GM12878 (cell line): ENCODE data around the gene DCP1B. TPM values are rescaled to one million over a fixed set of nuclear protein-coding genes. Genes with fewer than 3 reads are reported as not detected.

Source experiments
- ATAC-seq: fragments of 200-7000 bp; cut with Tn5 transposase; 3 replicates; pipeline ENCODE4 v1.9.1; 2020; ENCODE audit warnings: mild to moderate bottlenecking, moderate library complexity
- BruUV-seq: library from RNA; stranded (reverse); fragments of 400-500 nt; replicated peaks from 2 replicates; lab custom pipeline; 2021; lab: Mats Ljungman, UMichigan
- CTCF ChIA-PET: fragments of 300-600 bp; sonication (Branson Sonifier 250); formaldehyde crosslinking; extraction: SDS; loops from one replicate; lab custom pipeline; 2021; ENCODE audit warnings: inconsistent platforms; lab: Yijun Ruan, JAX
- POLR2A ChIA-PET: fragments of 350-600 bp; formaldehyde crosslinking; extraction: SDS; loops from one replicate; lab custom pipeline; 2021; ENCODE audit warnings: inconsistent platforms; lab: Charles Lee
- RAD21 ChIA-PET: fragments of 300-600 bp; sonication (Branson Sonifier 250); formaldehyde crosslinking; loops from one replicate; lab custom pipeline; 2023; ENCODE audit warnings: antibody characterized with exemption; ENCODE audit not compliant: unreplicated experiment; lab: Charles Lee
- SMC1A ChIA-PET: fragments of 300-600 bp; sonication (Branson Sonifier 250); formaldehyde crosslinking; loops from one replicate; lab custom pipeline; 2023; ENCODE audit not compliant: unreplicated experiment, uncharacterized antibody; lab: Charles Lee
- DNase-seq: peaks from one replicate; pipeline ENCODE4 v3.0.0-alpha.2; 2011; ENCODE audit warnings: low read depth, low spot score
- FAIRE-seq: peaks from 3 replicates; lab custom pipeline; 2011; peaks lifted over from hg19 to GRCh38; lab: Jason Lieb, UNC
- H2AFZ ChIP-seq: 2 replicates; pipeline ENCODE4 v1.6.0; 2011; ENCODE audit warnings: low read depth, low read length, control low read depth; ENCODE audit not compliant: control insufficient read depth
- H3K27ac ChIP-seq: 2 replicates; pipeline ENCODE4 v1.5.1; 2011; ENCODE audit warnings: control low read depth; ENCODE audit not compliant: control insufficient read depth, insufficient read depth
- H3K27me3 ChIP-seq, 2 experiments: replicated peaks in 1 of 2; 2 replicates each; pipeline versions ENCODE4 v1.6.0 to v1.6.1; 2011; ENCODE audit warnings: low read length in 1 of 2; ENCODE audit not compliant: control insufficient read depth in 2 of 2, insufficient read depth in 2 of 2
- H3K36me3 ChIP-seq, 2 experiments: 2 replicates each; pipeline ENCODE4 v1.5.1; 2011; ENCODE audit warnings: low read length in 1 of 2; ENCODE audit not compliant: control insufficient read depth in 2 of 2, insufficient read depth in 2 of 2
- H3K4me1 ChIP-seq: 2 replicates; pipeline ENCODE4 v1.6.1; 2011; ENCODE audit warnings: mild to moderate bottlenecking, low read length, moderate library complexity, mixed read lengths; ENCODE audit not compliant: control insufficient read depth, insufficient read depth
- H3K4me2 ChIP-seq: 2 replicates; pipeline ENCODE4 v1.6.0; 2011; ENCODE audit warnings: control low read depth; ENCODE audit not compliant: control insufficient read depth, insufficient read depth
- H3K4me3 ChIP-seq: fragments of 200-600 bp; sonication (generic); 2 replicates; pipeline ENCODE4 v1.5.1; 2016
- H3K79me2 ChIP-seq: 2 replicates; pipeline ENCODE4 v1.6.0; 2011; ENCODE audit warnings: low read length; ENCODE audit not compliant: control insufficient read depth, insufficient read depth
- H3K9ac ChIP-seq: 2 replicates; pipeline ENCODE4 v1.8.0; 2011; ENCODE audit warnings: low read length, control low read depth, mixed read lengths; ENCODE audit not compliant: control insufficient read depth, insufficient read depth
- H3K9me3 ChIP-seq: replicated peaks from 3 replicates; pipeline ENCODE4 v1.5.1; 2011; ENCODE audit warnings: mild to moderate bottlenecking, low read length; ENCODE audit not compliant: control insufficient read depth, insufficient read depth
- H4K20me1 ChIP-seq: 2 replicates; pipeline ENCODE4 v1.6.0; 2011; ENCODE audit not compliant: control insufficient read depth, insufficient read depth
- BACH1 ChIP-seq: fragments of 450-650 bp; IDR thresholded peaks from 2 replicates; pipeline ENCODE4 v1.6.1; 2017; ENCODE audit warnings: mild to moderate bottlenecking, borderline replicate concordance
- BCL11A ChIP-seq: IDR thresholded peaks from 2 replicates; pipeline ENCODE4 v1.6.1; 2011; ENCODE audit warnings: low read depth, low read length
- BRCA1 ChIP-seq: IDR thresholded peaks from 2 replicates; pipeline ENCODE4 v1.6.1; 2011; ENCODE audit warnings: low read depth, low read length, improper control_type of control experiment
- CBX5 ChIP-seq: sonication (generic); IDR thresholded peaks from 2 replicates; pipeline ENCODE4 v1.6.1; 2016; ENCODE audit warnings: low read depth, moderate library complexity, mild to moderate bottlenecking, inconsistent platforms
- CHD2 ChIP-seq: IDR thresholded peaks from 2 replicates; pipeline ENCODE4 v1.6.1; 2011; ENCODE audit warnings: low read depth, low read length, improper control_type of control experiment, borderline replicate concordance
- ELK1 ChIP-seq: IDR thresholded peaks from 2 replicates; pipeline ENCODE4 v1.6.1; 2012; ENCODE audit warnings: low read depth, low read length, improper control_type of control experiment
- GABPA ChIP-seq: IDR thresholded peaks from 2 replicates; pipeline ENCODE4 v1.6.1; 2014; ENCODE audit warnings: antibody characterized with exemption, low read depth, mild to moderate bottlenecking, inconsistent platforms
- KAT2A ChIP-seq: conservative IDR thresholded peaks from 2 replicates; pipeline ENCODE4 v1.6.1; 2011; ENCODE audit warnings: low read depth, low read length; ENCODE audit not compliant: control insufficient read depth
- PAX5 ChIP-seq: IDR thresholded peaks from 2 replicates; pipeline ENCODE4 v1.6.1; 2011; ENCODE audit warnings: low read depth, low read length, borderline replicate concordance
- RELA ChIP-seq: fragments of 450-650 bp; IDR thresholded peaks from 2 replicates; pipeline ENCODE4 v1.8.0; 2014; ENCODE audit warnings: borderline replicate concordance; ENCODE audit not compliant: partially characterized antibody
- RFX5 ChIP-seq: IDR thresholded peaks from 2 replicates; pipeline ENCODE4 v1.6.1; 2011; ENCODE audit warnings: low read depth, low read length, improper control_type of control experiment
- SMC3 ChIP-seq: IDR thresholded peaks from 2 replicates; pipeline ENCODE4 v1.6.1; 2011; ENCODE audit warnings: low read length, improper control_type of control experiment, borderline replicate concordance
- SRF ChIP-seq, 2 experiments: IDR thresholded peaks; 2 replicates each; pipeline ENCODE4 v1.6.1; 2011; ENCODE audit warnings: low read depth in 2 of 2, low read length in 2 of 2, mild to moderate bottlenecking in 1 of 2, moderate library complexity in 1 of 2
- YBX1 ChIP-seq: fragments of 450-650 bp; IDR thresholded peaks from 2 replicates; pipeline ENCODE4 v1.6.1; 2016; ENCODE audit warnings: antibody characterized with exemption
- ZBTB4 ChIP-seq: fragments of 450-650 bp; formaldehyde crosslinking; IDR thresholded peaks from 2 replicates; pipeline ENCODE4 v1.4.0; 2022; ENCODE audit warnings: mild to moderate bottlenecking, moderate library complexity
- ZNF274 ChIP-seq: IDR thresholded peaks from one replicate; pipeline ENCODE4 v1.8.0; 2011; ENCODE audit not compliant: insufficient read length, insufficient read depth
- WGBS: methylation state at CpG from one replicate; pipeline ENCODE4 v1.1.6; 2016; ENCODE audit warnings: low lambda C conversion rate; ENCODE audit not compliant: insufficient replicate concordance, insufficient coverage; ENCODE audit errors: missing lambda C conversion rate; 5-methylcytosine and 5-hydroxymethylcytosine counted together
- in situ Hi-C: fragments of 300-500 bp; cut with MboI; formaldehyde crosslinking; loops from 9 replicates; pipeline ENCODE4 v1.14.3; 2018; ENCODE audit warnings: mixed read lengths
- intact Hi-C: fragments of 100-400 bp; cut with micrococcal nuclease; formaldehyde crosslinking; loops from one replicate; pipeline ENCODE4 v1.14.2; 2022; ENCODE audit not compliant: unreplicated experiment
- polyA plus RNA-seq, 11 experiments: library from polyadenylated mRNA; depleted of rRNA in 4 of 11; unstranded in 6 of 11; stranded (reverse) in 5 of 11; fragments of >200 nt; fragmentation: Nextera tagmentation in 4 of 11; fragmentation: Illumina TruSeq in 1 of 11; extraction: Ambion mirVana in 4 of 11; extraction: Trizol in 1 of 11; gene quantifications; 1 replicate in 1 of 11; 2 replicates in 10 of 11; pipeline versions ENCODE4 v1.2.1 to v1.2.3, GENCODE V29; 2011 to 2016; ENCODE audit warnings: inconsistent platforms in 2 of 11, missing spikeins in 2 of 11, low read depth in 1 of 11
- total RNA-seq, 4 experiments: library from RNA; depleted of rRNA in 3 of 4; stranded (reverse); fragments of >200 nt in 3 of 4; fragmentation: Illumina TruSeq in 1 of 4; extraction: Trizol in 1 of 4; gene quantifications; 2 replicates each; pipeline versions ENCODE4 v1.2.1 to v1.2.3, GENCODE V29; 2013 to 2021
- TF ChIP-seq, protein P1 (sequence below): IDR thresholded peaks from 2 replicates; pipeline ENCODE4 v1.6.1; 2012; ENCODE audit warnings: low read depth, low read length, improper control_type of control experiment

DCP1B gene
- total and polyA plus RNA-seq, 10 of the 15 experiments (the other 5 are each of a cell fraction or from before 2014, with no cell fraction given), result 1.3 to 23.4 (median 15.3) TPM

DNA sequence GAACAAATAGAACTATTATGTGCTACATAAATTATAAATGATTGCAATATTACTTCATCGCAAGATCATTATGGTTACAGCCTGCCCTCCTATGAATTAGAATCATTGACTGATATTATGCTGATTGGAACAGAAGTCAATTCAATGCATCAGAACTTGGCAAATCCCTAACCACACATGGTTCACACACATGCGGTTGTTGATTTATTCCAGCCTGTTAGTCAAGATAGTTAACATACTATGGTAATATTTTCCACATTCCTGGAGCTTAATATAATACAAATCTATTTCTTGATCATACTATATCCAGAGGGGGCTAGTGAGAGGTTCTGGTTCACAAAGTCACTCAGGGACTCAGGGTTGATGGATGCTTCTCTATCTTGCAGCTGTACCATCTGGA lies 38.8 kb upstream of the DCP1B start:
- Histone ChIP-seq H3K4me3 (no peak overlapping the region), H3K9ac (no peak overlapping the region), H3K9me3 (no peaks in the 10 kb centered on the region), H3K4me2 (no peak overlapping the region), H3K27ac (no peak overlapping the region), H3K36me3 (no peaks in the 10 kb centered on the region), H3K27me3 (no peaks in the 10 kb centered on the region; a peak in 2 of 4 replicates), H4K20me1 (no peaks in the 10 kb centered on the region), H2AFZ (no peak overlapping the region), H3K4me1 (no peaks in the 10 kb centered on the region), H3K79me2 (no peaks in the 10 kb centered on the region)
- intact Hi-C loops, result no loop called here
- ChIA-PET SMC1A (no interaction called here), RAD21 (no interaction called here), POLR2A (no interaction called here), CTCF (no interaction called here)
- TF ChIP-seq RELA (no peak), BRCA1 (no peak), YBX1 (no peak), ZNF274 (no peak), GABPA (no peak), BACH1 (no peak), CBX5 (no peak), KAT2A (no peak), ELK1 (no peak), PAX5 (no peak), SMC3 (no peak), BCL11A (no peak), ZBTB4 (CRISPR knock-in tag) (no peak), SRF (IDR thresholded peaks at IDR 0.05; ENCODE audit: low read depth in 2 of 2, low read length in 2 of 2) (no peak), CHD2 (no peak), RFX5 (no peak)
- TF ChIP-seq, protein P1, sequence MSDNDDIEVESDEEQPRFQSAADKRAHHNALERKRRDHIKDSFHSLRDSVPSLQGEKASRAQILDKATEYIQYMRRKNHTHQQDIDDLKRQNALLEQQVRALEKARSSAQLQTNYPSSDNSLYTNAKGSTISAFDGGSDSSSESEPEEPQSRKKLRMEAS, result no peak
- in situ Hi-C loops, result no loop called here
- BruUV-seq, result no TSS peak
- FAIRE-seq, result no peak
- ATAC-seq, result no peak
- no peak for DNase-seq
- WGBS, result 96% methylated on average over 2 of the region's 2 CpGs
